SK-N-SH treated with all-trans-retinoic acid at 6 μM for 48 hours (cell line): ENCODE results near the gene FAM8A1.

ENCODE experiments used
- ATAC-seq: fragments of 200-7000 bp; cut with Tn5 transposase; 3 replicates; pipeline ENCODE4 v1.9.1; 2020; ENCODE audit warnings: mild to moderate bottlenecking, moderate library complexity
- BACH2 ChIP-seq: fragments of 250-450 bp; sonication (Bioruptor Pico); IDR thresholded peaks from 2 replicates; pipeline ENCODE4 v1.9.0; 2021; ENCODE audit warnings: mild to moderate bottlenecking, borderline replicate concordance
- CSDC2 ChIP-seq: fragments of 250-450 bp; sonication (Bioruptor Pico); IDR thresholded peaks from 2 replicates; pipeline ENCODE4 v1.5.0; 2020; ENCODE audit warnings: mild to moderate bottlenecking, moderate library complexity
- ESRRG ChIP-seq: fragments of 250-450 bp; sonication (Bioruptor Pico); IDR thresholded peaks from 2 replicates; pipeline ENCODE4 v1.6.1; 2021; ENCODE audit warnings: mild to moderate bottlenecking
- GLIS3 ChIP-seq: fragments of 250-450 bp; sonication (Bioruptor Pico); IDR thresholded peaks from 2 replicates; pipeline ENCODE4 v1.5.0; 2020; ENCODE audit warnings: mild to moderate bottlenecking, moderate library complexity
- ISL1 ChIP-seq: fragments of 250-450 bp; sonication (Bioruptor Pico); IDR thresholded peaks from 2 replicates; pipeline ENCODE4 v2.1.2; 2022; ENCODE audit warnings: mild to moderate bottlenecking, moderate library complexity
- OSR1 ChIP-seq: fragments of 250-450 bp; sonication (Bioruptor Pico); IDR thresholded peaks from 2 replicates; pipeline ENCODE4 v1.8.0; 2022; ENCODE audit warnings: moderate library complexity, mild to moderate bottlenecking, inconsistent platforms
- PPARA ChIP-seq: fragments of 250-450 bp; sonication (Bioruptor Pico); IDR thresholded peaks from 2 replicates; pipeline ENCODE4 v1.5.0; 2020; ENCODE audit warnings: mild to moderate bottlenecking, borderline replicate concordance
- RARB ChIP-seq: fragments of 250-450 bp; sonication (Bioruptor Pico); IDR thresholded peaks from 2 replicates; pipeline ENCODE4 v1.8.0; 2021; ENCODE audit warnings: mild to moderate bottlenecking, moderate library complexity
- SNAI2 ChIP-seq: fragments of 250-450 bp; sonication (Bioruptor Pico); IDR thresholded peaks from 2 replicates; pipeline ENCODE4 v1.5.0; 2020; ENCODE audit warnings: mild to moderate bottlenecking, moderate library complexity
- TCF4 ChIP-seq: fragments of 250-450 bp; sonication (Bioruptor Pico); IDR thresholded peaks from 2 replicates; pipeline ENCODE4 v1.8.0; 2021; ENCODE audit warnings: mild to moderate bottlenecking, moderate library complexity, borderline replicate concordance
- TOX ChIP-seq: fragments of 250-450 bp; sonication (Bioruptor Pico); IDR thresholded peaks from 2 replicates; pipeline ENCODE4 v1.8.0; 2021; ENCODE audit warnings: mild to moderate bottlenecking, moderate library complexity, borderline replicate concordance
- ZC3H10 ChIP-seq: fragments of 250-450 bp; sonication (Bioruptor Pico); IDR thresholded peaks from 2 replicates; pipeline ENCODE4 v1.5.1; 2021; ENCODE audit warnings: mild to moderate bottlenecking, moderate library complexity
- ZFP30 ChIP-seq: fragments of 450-650 bp; formaldehyde crosslinking; IDR thresholded peaks from 2 replicates; pipeline ENCODE4 v1.5.0; 2022; ENCODE audit warnings: mild to moderate bottlenecking, moderate library complexity
- ZNF70 ChIP-seq: fragments of 450-650 bp; formaldehyde crosslinking; IDR thresholded peaks from 2 replicates; pipeline ENCODE4 v1.5.0; 2020; ENCODE audit warnings: mild to moderate bottlenecking, moderate library complexity
- ZNF8 ChIP-seq: fragments of 450-650 bp; formaldehyde crosslinking; IDR thresholded peaks from 2 replicates; pipeline ENCODE4 v1.5.0; 2020; ENCODE audit warnings: mild to moderate bottlenecking, moderate library complexity
- TF ChIP-seq, protein P1 (sequence below): fragments of 250-450 bp; sonication (Bioruptor Pico); IDR thresholded peaks from 2 replicates; pipeline ENCODE4 v1.5.1; 2021; ENCODE audit warnings: mild to moderate bottlenecking, moderate library complexity
- TF ChIP-seq, protein P2 (sequence below): fragments of 250-450 bp; sonication (Bioruptor Pico); IDR thresholded peaks from 2 replicates; pipeline ENCODE4 v1.5.0; 2020; ENCODE audit warnings: mild to moderate bottlenecking, moderate library complexity
- TF ChIP-seq, protein P3 (sequence below): fragments of 250-450 bp; sonication (Bioruptor Pico); IDR thresholded peaks from 2 replicates; pipeline ENCODE4 v1.8.0; 2021; ENCODE audit warnings: low read depth, mild to moderate bottlenecking, moderate library complexity, borderline replicate concordance
- TF ChIP-seq, protein P4 (sequence below): fragments of 250-450 bp; sonication (Bioruptor Pico); IDR thresholded peaks from 2 replicates; pipeline ENCODE4 v1.5.1; 2020; ENCODE audit warnings: low read depth, mild to moderate bottlenecking, moderate library complexity
- TF ChIP-seq, protein P5 (sequence below): fragments of 250-450 bp; sonication (Bioruptor Pico); IDR thresholded peaks from 2 replicates; pipeline ENCODE4 v1.8.0; 2020; ENCODE audit warnings: mild to moderate bottlenecking, moderate library complexity, borderline replicate concordance

The FAM8A1 gene

DNA sequence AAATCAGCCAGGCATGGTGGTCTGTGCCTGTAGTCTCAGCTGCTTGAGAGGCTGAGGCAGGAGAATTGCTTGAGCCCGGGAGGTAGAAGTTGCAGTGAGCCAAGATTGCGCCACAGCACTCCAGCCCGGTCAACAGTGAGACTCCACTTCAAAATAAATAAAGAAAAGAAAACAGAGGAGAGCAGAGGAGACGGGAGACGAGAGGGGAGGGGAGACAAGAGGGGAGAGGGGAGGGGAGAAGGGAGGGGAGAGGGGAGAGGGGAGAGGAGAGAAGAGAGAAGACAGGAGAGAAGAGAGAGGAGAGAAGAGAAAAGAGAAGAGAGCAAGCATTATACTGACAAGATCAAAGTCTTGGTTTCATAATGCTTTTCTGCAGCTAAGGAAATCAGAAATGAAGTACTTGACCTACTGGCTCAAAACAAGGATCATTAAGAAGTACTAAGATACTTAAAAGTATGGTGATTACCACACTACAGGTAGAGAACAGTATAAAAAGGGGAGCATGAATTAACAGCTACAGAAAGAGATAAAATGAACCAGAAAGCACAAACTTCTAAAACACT, 30.5 kb downstream of the FAM8A1 start:
- no peak for TF ChIP-seq SNAI2
- TF ChIP-seq RARB (CRISPR knock-in tag), result no peak
- no peak for TF ChIP-seq TCF4 (CRISPR knock-in tag)
- TF ChIP-seq, protein P1, sequence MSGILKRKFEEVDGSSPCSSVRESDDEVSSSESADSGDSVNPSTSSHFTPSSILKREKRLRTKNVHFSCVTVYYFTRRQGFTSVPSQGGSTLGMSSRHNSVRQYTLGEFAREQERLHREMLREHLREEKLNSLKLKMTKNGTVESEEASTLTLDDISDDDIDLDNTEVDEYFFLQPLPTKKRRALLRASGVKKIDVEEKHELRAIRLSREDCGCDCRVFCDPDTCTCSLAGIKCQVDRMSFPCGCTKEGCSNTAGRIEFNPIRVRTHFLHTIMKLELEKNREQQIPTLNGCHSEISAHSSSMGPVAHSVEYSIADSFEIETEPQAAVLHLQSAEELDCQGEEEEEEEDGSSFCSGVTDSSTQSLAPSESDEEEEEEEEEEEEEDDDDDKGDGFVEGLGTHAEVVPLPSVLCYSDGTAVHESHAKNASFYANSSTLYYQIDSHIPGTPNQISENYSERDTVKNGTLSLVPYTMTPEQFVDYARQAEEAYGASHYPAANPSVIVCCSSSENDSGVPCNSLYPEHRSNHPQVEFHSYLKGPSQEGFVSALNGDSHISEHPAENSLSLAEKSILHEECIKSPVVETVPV, result no peak
- TF ChIP-seq, all 23 proteins: peak for 0
- no peak for ATAC-seq

DNA sequence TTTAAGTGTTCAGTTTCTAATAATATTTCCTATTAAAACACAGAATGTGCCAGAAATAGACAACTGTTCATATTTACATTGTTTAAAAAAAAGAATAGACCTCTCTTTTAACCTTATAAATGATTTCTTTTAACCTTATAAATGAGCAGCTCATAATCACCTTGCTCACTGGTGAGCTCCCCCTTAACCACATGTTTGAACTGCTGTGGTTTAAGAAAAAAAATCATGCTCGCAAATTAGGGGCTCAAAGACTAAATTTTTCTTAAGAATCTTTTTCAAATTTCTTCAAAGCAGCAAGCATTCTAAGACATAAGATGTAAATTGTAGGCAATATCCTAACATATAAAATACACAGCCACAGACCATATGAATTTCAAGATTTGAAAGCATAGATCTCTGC, 32.8 kb downstream of the FAM8A1 start:
- TF ChIP-seq ZNF70 (CRISPR knock-in tag) (no peak), BACH2 (CRISPR knock-in tag) (no peak), CSDC2 (CRISPR knock-in tag) (no peak), ZFP30 (CRISPR knock-in tag) (no peak), ZNF8 (no peak), OSR1 (no peak), GLIS3 (no peak), SNAI2 (no peak), ZC3H10 (CRISPR knock-in tag) (no peak), ESRRG (CRISPR knock-in tag) (no peak), TCF4 (CRISPR knock-in tag) (no peak), ISL1 (CRISPR knock-in tag) (no peak), TOX (no peak), PPARA (no peak)
- TF ChIP-seq, protein P2, sequence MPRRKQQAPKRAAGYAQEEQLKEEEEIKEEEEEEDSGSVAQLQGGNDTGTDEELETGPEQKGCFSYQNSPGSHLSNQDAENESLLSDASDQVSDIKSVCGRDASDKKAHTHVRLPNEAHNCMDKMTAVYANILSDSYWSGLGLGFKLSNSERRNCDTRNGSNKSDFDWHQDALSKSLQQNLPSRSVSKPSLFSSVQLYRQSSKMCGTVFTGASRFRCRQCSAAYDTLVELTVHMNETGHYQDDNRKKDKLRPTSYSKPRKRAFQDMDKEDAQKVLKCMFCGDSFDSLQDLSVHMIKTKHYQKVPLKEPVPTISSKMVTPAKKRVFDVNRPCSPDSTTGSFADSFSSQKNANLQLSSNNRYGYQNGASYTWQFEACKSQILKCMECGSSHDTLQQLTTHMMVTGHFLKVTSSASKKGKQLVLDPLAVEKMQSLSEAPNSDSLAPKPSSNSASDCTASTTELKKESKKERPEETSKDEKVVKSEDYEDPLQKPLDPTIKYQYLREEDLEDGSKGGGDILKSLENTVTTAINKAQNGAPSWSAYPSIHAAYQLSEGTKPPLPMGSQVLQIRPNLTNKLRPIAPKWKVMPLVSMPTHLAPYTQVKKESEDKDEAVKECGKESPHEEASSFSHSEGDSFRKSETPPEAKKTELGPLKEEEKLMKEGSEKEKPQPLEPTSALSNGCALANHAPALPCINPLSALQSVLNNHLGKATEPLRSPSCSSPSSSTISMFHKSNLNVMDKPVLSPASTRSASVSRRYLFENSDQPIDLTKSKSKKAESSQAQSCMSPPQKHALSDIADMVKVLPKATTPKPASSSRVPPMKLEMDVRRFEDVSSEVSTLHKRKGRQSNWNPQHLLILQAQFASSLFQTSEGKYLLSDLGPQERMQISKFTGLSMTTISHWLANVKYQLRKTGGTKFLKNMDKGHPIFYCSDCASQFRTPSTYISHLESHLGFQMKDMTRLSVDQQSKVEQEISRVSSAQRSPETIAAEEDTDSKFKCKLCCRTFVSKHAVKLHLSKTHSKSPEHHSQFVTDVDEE (CRISPR knock-in tag), result no peak
- TF ChIP-seq, protein P3, sequence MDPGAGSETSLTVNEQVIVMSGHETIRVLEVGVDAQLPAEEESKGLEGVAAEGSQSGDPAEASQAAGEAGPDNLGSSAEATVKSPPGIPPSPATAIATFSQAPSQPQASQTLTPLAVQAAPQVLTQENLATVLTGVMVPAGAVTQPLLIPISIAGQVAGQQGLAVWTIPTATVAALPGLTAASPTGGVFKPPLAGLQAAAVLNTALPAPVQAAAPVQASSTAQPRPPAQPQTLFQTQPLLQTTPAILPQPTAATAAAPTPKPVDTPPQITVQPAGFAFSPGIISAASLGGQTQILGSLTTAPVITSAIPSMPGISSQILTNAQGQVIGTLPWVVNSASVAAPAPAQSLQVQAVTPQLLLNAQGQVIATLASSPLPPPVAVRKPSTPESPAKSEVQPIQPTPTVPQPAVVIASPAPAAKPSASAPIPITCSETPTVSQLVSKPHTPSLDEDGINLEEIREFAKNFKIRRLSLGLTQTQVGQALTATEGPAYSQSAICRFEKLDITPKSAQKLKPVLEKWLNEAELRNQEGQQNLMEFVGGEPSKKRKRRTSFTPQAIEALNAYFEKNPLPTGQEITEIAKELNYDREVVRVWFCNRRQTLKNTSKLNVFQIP (CRISPR knock-in tag), result no peak
- TF ChIP-seq, protein P4, sequence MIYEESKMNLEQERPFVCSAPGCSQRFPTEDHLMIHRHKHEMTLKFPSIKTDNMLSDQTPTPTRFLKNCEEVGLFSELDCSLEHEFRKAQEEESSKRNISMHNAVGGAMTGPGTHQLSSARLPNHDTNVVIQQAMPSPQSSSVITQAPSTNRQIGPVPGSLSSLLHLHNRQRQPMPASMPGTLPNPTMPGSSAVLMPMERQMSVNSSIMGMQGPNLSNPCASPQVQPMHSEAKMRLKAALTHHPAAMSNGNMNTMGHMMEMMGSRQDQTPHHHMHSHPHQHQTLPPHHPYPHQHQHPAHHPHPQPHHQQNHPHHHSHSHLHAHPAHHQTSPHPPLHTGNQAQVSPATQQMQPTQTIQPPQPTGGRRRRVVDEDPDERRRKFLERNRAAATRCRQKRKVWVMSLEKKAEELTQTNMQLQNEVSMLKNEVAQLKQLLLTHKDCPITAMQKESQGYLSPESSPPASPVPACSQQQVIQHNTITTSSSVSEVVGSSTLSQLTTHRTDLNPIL (CRISPR knock-in tag), result no peak
- TF ChIP-seq, protein P5, sequence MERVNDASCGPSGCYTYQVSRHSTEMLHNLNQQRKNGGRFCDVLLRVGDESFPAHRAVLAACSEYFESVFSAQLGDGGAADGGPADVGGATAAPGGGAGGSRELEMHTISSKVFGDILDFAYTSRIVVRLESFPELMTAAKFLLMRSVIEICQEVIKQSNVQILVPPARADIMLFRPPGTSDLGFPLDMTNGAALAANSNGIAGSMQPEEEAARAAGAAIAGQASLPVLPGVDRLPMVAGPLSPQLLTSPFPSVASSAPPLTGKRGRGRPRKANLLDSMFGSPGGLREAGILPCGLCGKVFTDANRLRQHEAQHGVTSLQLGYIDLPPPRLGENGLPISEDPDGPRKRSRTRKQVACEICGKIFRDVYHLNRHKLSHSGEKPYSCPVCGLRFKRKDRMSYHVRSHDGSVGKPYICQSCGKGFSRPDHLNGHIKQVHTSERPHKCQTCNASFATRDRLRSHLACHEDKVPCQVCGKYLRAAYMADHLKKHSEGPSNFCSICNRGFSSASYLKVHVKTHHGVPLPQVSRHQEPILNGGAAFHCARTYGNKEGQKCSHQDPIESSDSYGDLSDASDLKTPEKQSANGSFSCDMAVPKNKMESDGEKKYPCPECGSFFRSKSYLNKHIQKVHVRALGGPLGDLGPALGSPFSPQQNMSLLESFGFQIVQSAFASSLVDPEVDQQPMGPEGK (CRISPR knock-in tag), result no peak
- TF ChIP-seq, protein P1, result no peak
- no peak for ATAC-seq
